CD4-positive, alpha-beta T cell treated with Interferon alpha-2 for 1 hour (primary cell): ENCODE data around the gene RAD51D.

Experiments
- DNase-seq, 2 donors: peaks; one replicate each; pipeline ENCODE4 v3.0.0-alpha.2; 2020 to 2022

The RAD51D gene

DNA sequence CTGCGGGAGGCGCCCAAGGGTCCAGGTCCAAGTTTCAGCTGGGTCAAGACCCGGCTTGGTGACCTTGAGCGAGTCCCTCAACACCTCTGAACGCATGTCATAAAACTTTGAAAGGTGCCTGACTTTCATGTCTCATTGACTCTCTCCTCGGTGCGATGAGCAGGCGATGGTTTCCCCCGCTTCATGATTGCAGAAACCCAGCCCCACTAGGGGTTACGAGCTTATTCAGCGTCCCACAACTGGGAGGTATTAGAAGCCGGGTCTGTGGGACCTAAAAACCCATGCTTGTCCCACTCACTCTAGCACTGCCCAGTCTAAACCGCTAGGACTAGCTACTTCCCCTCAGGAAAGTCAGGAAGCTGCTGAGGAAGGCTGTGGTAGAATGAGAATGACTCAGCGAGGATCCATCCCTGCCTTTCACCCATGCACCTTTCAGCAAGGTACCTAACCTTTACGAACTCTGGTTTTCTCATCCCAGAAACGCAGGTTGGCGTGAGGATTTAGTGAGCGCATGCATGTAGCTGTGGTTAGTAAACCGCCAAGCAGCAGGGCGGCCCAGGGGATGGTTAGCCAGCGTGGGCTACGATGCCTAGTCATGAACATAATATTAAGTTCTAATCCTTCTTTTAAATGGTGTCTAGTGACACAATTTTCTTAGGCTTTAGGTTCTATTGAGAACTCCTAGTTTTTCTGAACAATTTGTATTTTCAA is 29.9 kb downstream of the RAD51D start:
- no peak for DNase-seq

DNA sequence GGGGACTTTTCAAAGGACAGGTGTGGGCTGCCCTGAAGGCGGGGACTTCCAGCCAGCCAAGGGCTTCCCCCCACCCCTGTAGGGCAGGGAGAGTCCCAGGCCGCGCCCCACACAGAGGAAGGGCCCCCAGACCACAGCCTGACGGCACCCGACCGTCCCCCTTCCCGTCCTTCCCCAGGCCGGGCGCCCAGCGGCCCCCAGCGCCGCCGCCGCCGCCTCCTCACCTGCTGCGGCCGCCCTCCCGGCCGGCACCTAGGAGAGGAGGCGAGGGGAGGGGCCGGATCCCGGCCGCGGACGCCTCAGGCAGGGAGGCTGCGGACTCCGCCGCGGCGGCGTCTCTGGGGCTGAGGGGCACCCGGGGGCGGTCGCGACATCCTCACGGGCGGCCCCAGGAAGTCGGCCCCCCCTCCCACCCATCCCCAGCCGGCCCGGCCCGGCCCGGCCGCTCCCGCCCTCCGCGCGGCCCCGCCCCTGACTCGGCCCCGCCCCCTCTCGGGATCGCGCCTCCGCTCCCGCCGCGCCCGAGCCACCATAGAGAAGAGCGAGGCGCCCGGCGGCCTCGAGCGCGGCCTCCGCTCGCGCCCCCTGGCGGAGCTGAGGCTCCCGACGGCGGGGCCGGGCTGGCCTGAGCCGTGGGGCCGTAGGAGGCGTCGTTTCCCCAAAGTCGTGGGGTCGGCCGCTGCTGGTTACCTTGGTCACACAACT is 30.6 kb downstream of the RAD51D start:
- peak; percentile 88 to 94 for DNase-seq

DNA sequence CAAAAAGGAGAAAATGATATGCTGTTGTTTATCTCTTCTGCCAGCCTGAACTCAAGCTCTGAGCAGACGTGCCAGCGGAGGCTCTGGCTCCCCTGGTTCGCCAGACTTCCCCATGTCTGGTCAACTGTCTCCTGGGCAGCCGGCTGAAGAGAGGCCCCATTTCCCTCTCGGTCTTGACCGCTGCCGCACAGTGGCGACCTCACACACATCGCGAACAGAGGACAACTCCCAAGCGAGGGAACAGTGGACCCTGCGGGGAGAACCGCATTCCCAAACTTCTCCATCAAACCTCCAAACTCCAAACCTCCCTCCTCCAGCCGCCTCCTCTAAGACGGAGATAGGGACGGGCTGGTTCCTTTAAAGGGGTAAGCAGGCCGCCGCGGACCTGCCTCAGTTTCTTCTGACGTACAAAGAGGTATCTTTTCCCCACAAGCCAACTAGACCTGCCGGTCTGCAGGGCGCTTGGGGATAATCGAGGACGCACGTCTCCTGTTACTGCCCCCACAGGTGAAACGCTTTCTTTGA is 31.2 kb downstream of the RAD51D start:
- peak in 1 of 2 donors; percentile 36 for DNase-seq

DNA sequence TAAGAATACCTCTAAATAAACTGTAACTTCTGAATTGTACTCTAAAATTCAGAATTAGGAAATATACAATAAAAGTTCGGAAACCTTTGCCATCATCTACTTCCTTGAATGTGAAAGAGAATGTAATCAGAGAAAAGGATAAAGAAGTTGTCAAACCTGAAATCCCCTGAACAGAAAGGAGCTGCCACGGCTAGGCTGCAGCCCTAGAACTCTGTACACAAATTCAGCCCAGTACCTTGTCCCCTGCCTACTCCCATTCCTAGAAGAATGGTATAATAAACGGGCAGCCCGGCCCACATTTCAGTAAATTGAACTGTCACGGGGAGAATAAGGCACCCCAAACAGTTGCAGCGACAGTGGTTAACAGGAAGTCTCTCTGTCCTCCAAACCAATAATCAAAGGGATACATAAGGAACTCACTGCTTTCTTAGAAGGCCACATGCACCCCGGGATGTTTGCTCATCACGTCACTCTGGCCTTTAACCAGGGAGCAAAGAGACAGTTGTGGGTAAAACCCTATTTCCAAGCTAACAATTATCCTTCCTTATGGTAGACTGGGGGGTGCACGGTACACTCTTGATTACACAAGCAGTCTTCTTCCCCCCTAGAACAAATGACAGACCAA is 31.8 kb downstream of the RAD51D start:
- DNase-seq: peak; percentile 32 to 64

GRCh38 chr17:35086931-35087573 is 32.6 kb downstream of the RAD51D start:
- peak in 1 of 2 donors; percentile 30 for DNase-seq

GRCh38 chr17:35086164-35086563 is 33.5 kb downstream of the RAD51D start:
- no peak for DNase-seq

DNA sequence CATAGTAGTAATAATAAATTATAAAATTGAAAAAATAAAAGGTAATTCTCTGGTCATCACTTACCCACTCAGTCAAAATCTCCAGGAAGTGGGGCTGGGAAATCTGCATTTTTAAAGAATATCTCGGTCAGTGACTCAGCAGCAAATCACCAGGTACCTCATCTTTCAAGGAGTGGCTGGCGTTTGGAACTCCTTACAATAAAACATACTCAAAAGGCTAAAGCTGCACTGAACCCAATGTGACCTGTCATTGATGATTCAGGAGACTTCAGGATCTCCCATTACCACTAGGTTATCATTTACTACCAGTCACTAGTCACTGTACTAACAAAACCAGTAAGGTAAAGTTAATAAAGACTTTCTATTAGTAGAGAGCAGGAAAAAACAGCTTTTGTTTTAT is 34.7 kb downstream of the RAD51D start:
- DNase-seq: no peak

GRCh38 chr17:35083071-35083470 is 36.6 kb downstream of the RAD51D start:
- DNase-seq: no peak

DNA sequence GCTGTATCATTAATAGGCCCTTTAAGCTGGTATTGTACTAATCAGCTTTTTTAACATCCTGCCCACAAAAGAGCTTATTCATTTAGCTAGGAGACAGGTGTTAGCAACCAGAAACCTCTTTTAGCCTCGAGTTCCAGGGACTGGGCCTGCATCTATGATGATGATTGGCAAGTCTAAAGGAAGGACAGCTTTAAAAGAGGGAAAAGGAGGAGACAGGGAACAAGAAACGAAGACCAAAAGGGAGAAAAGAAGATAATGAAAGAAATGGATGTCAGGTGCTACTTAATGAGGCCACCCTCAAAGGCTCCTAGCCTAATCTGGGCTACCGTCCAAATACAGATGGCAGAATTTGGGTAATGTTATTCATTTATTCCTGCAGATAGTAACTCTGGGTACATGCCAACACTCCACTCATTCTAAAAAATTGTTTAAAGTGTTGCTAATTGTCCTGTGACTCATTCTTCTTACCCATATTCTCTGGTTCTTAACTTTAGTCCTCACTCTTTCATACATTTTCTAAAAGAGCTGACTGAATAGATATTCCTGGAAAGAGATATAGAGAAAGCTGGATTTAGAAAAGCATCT is 37.5 kb downstream of the RAD51D start:
- DNase-seq: peak in 1 of 2 donors; percentile 34

DNA sequence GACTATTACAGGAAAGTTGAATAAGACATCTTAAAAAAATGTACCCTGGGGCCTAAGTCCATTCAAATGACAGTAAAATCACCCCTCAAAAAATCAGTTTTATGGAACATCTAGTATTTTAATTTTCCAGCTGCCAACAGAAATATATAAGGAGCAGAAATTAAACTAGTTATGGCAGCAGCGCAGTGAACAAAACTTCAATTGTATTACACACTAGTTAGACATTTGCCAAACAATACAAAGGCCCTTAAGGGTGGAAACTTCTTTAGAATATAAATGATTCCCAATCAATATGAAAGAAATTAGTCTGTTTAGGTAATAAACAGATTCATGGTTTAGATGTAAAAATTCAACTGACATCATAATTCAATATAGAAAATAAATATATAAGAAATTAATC is 38.0 kb downstream of the RAD51D start:
- no peak for DNase-seq

DNA sequence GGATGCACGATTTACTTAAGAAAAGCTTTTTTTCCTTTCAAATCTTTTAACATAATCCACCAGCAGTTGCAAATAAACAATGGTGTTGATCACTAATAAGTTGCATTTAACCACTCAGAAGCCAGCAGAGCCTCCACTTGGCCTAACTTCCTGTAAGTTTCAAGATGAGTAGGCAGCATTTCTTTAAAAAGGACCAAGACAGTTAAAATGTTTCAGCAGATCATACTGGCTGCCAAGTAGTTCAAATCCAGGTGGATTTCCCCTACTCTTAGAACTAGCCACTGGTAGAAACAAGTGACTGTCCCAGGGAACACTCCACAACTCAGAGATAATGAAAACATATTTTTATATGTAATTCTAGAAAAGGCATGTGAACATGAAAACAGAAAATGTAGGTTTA is 39.1 kb downstream of the RAD51D start:
- peak in 1 of 2 donors; percentile 40 for DNase-seq

DNA sequence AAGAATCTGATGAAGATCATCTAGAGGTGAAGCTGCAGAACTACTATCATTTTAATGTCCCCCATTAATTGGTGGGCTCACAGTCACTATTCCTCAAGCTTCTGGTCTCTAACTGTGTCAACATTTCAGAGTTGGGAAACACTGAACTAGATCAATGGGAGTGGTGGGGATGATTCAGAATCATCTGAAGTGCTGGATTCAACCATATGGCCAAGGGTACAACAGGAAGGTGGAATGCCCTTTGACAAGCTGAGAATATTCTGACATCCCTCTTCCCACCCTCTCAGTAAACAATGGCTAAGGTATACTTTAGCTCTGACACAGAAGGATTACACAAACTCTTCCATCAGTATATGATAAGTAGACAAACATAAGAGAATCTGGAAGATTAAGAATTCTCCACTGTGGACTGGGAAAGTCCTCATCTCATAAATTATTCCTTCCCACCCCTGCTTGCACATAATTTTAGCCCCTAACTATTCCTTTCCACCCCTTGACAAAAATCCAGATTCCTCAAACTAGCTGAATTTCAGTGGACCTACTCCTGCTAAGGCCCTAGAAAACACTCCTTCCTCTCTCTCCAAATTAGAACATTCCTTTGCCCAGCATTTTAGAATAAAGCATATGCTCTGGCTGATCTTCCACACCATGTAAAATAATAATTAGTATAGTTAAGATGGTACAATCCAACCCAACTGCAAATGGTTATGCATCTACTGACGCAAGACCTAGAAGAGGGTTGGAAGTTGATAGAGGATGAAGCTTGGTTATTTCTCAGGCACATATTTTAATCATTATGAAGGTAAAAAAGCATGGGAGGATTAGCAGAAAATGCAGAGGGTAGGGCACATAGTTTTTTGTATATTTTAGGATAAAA is 39.9 kb downstream of the RAD51D start:
- DNase-seq: no peak

DNA sequence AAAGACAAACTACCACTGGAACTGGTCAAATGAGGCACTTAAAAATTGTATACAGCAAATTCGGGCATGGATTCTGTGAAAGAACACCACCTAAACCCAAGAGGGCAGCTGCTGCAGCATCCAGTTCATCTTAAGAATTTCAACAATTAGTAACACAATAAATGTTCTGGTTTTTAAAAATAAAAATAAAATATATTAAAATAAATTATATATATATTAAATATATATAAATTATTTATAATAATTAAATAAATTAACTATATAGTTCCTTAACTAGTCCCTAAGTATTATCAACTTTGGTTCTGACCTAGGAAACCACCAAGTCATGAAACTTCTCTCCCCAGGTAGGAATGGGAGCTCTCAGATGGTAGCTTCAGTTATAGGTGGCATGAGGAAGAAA is 42.8 kb downstream of the RAD51D start:
- no peak for DNase-seq

DNA sequence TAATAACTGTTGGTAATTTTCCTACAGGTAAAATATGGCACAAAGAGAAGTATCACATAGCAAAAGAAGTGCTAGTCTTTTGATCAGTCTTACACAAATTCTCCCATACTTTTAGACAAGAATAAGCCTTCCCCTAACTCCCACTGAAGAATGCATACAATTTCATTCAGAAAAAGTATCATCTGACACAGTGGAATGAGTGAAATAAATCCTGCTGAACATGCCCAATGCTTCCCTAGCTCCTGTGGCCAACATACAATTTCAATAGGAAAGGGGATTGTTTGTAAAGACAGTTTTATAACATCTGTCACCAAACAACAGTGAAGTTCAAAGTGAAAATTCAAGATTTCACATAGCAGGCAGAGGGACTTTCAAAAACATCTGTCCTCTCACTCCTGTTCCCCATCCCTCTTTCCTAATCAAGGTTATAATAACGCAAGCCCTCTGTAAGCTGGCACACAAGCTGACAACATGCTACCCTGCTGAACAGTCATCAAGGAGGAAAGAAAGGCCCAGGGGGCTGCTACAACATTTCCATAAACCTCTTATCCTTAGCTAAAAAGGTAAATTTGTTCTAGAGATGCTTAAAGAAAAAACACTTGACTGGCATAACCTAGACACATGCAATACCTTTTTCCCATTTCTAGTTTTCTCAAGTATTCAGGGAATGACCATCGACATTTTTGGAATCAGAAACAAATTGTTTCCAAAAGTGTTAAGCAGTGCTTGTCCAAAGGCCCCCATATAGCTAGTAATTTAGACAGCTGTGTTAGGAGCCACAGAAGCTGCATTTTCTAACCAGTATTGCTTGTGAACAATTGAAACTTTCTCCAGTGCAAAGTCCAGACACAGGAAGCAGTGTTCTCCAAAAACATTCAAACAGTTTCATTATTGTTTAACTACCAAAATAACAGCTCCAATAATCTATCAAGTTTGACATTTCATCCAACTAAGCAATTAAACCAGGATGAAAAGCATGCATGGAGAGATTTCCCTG is 44.7 kb downstream of the RAD51D start:
- no peak for DNase-seq

GRCh38 chr17:35073991-35074627 is 45.6 kb downstream of the RAD51D start:
- peak in 1 of 2 donors; percentile 49 for DNase-seq

- DNase-seq: peak in 1 of 2 donors; percentile 59
Observed at GRCh38 chr17:35073183-35073790, 46.4 kb downstream of the RAD51D start.

GRCh38 chr17:35069311-35069710 is 50.3 kb downstream of the RAD51D start:
- DNase-seq: no peak

- no peak for DNase-seq
Observed at GRCh38 chr17:35068249-35068648, 51.4 kb downstream of the RAD51D start.

DNA sequence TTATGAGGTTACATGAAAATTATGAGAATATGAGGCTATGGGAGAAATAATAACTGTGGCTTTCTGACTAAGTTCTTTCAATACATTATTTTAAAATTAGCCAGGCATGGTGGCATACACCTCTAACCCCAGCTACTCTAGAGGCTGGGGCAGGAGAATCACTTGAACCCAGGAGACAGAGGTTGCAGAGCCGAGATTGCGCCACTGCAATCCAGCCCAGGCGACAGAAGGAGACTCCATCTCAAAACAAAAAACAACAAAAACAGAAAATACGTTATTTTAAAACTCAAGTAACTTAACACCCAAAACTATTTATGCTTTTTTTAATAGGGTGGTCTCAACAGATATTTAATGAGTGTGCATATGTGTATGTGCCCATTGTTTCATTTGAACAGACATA is 53.8 kb downstream of the RAD51D start:
- DNase-seq: no peak
